Stimulated activated memory B cell treated with anti-CD40 and anti-IgM and Interleukin-4, amounts not matched to agents 10 μg/mL and 1 μg/mL and 100 μg/mL, for 72 hours (primary cell): Measurements from ENCODE around the gene LRRC73.
"Not testable (repeated sequence)": the region's sequence is repeated elsewhere in the genome, so short reads cannot be mapped to it uniquely, and the experiment has no call there.

ENCODE experiments used
- ATAC-seq: fragments of 150-1000 bp; cut with Tn5 transposase; 2 replicates; pipeline ENCODE4 v1.10.0; 2021
- H3K27ac Mint-ChIP-seq: one replicate; pipeline ENCODE4 v1.8.0; 2022; ENCODE audit warnings: mild to moderate bottlenecking, mixed read lengths
- H3K27me3 Mint-ChIP-seq: one replicate; pipeline ENCODE4 v1.8.0; 2022; ENCODE audit warnings: mixed read lengths
- H3K36me3 Mint-ChIP-seq: one replicate; pipeline ENCODE4 v1.8.0; 2022; ENCODE audit warnings: mixed read lengths
- H3K4me1 Mint-ChIP-seq: one replicate; pipeline ENCODE4 v1.8.0; 2022; ENCODE audit warnings: mixed read lengths
- H3K4me3 Mint-ChIP-seq: one replicate; pipeline ENCODE4 v1.8.0; 2022; ENCODE audit warnings: mild to moderate bottlenecking, moderate library complexity, mixed read lengths
- H3K9me3 Mint-ChIP-seq: one replicate; pipeline ENCODE4 v1.8.0; 2022; ENCODE audit warnings: mixed read lengths

The LRRC73 gene, protein sequence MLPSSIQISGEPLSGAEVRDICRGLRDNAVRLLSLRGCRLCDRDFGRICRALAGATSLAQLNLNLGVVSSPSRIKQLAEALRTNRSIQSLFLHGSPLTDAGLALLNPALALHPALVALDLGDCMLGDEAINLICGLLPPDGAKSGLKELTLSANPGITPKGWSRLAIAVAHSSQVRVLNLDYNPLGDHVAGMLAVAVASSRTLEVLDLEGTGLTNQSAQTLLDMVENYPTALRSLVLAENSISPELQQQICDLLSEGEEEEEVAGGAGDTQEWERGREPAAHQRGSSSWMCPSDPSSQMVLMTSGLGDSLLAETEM

DNA sequence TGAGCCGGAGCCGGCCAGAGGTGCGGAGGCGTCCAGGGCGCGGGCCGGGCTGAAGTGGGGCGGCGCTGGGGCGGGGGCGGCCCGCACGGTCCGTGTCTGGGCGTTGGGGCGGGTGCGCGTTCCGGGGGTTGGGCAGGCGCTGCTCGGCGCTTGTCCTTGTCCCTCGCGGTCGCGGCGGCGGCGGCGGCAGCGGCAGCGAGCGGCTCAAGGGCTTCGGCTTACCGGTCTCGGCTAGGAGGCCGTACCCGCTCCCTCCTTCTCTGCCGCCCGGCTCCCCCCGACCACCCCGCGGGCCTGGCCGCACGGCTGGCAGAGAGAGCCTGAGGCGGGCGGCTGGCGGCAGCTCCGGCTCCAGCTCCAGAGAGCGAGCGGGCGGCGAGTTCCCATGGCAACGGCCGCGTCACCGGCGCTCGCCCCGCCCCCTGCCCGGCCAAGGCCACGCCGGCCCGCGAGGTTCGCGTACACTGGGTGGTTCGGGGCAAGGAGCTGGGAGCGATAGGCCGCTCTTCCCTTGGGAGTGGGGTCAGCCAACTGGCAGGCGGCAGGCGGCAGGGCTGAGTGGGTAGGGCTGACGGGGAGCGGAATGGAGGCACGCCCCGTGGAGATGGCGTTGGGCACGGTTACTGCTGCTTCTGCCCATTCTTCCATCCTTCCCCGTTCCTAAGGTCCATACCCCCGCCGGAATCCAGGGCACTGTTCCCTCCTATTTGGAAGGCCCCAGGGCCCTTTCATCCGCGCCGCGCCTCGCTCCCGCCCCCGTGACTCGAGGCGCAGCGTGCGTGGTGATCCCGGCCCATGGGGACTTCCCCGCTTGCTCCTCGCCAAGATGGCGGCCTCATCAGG is at the start of gene LRRC73:
LRRC73 (minus strand) TSS at position 363 of the 843 bp plus-strand sequence. CDS start 561 bp downstream, outside the sequence.
- Mint-ChIP-seq H3K4me1 (peaks cover 41% of the 10 kb centered on the region), H3K9me3 (no peaks in the 10 kb centered on the region), H3K27ac (peak within 1 kb of the TSS; percentile 6), H3K4me3 (peak within 1 kb of the TSS; percentile 78), H3K36me3 (peaks cover 38% of the 10 kb centered on the region), H3K27me3 (peaks cover 24% of the 10 kb centered on the region)
- ATAC-seq, result peak; percentile 88

DNA sequence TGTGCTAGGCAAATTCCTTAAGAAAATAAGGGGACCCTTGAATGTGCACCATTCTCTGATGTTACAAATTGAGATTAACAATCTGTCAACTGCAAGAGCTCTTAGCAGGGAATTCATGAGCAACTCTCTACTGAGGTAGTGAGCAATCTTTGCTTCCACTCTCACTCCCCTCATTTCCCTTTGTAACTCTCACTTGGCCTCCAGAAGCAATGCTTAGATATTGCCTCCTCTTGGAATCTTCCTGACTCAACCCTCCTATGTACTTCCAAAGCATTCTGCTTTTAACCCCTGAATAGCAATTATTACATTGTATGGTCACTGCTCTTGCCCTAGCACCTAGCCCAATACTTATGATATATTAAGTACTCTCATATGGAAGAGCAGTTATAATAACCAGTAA is 49.2 kb upstream of the LRRC73 start:
- Mint-ChIP-seq H3K27me3 (no peaks in the 10 kb centered on the region), H3K27ac (no peak overlapping the region), H3K4me1 (no peaks in the 10 kb centered on the region), H3K9me3 (no peaks in the 10 kb centered on the region), H3K4me3 (no peak overlapping the region), H3K36me3 (peaks cover 55% of the 10 kb centered on the region)
- ATAC-seq, result no peak

DNA sequence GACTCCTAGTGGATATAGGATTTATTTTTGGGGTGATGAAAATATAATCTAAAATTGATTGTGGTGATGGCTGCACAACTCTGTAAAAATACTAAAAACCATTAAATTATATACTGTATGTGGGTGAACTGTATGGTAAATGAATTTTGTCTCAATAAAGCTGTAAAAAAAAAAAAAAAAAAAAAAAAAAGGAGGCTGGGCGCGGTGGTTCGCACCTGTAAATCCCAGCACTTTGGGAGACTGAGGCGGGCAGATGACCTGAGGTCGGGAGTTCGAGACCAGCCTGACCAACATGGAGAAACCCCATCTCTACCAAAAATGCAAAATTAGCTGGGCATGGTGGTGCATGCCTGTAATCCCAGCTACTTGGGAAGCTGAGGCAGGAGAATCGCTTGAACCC is 47.5 kb upstream of the LRRC73 start:
- H3K4me3 Mint-ChIP-seq, H3K27me3 Mint-ChIP-seq, H3K9me3 Mint-ChIP-seq, H3K4me1 Mint-ChIP-seq, H3K27ac Mint-ChIP-seq, ATAC-seq: not testable (repeated sequence)
- peaks cover 68% of the 10 kb centered on the region for H3K36me3 Mint-ChIP-seq

DNA sequence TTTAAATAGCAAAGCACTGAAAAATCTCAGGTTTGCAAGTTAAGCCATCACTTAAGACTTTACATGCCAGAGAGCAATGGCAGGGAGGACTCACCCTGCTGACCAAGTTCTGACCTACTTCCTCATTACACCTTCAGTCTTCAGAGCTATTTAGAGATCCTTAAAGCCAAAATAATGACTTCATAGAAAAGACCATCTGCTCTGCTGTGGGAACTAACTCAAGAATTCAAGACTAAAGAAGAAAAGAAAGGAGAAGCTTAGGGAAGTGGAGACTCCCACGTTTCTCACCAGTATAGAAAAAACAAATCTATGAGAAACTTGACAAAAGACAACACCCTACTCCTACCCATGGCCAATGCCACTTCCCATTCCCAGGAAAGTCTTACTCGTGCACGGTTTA is 37.1 kb upstream of the LRRC73 start:
- Mint-ChIP-seq H3K27ac (no peak overlapping the region), H3K27me3 (no peaks in the 10 kb centered on the region), H3K36me3 (peaks cover 57% of the 10 kb centered on the region), H3K4me3 (no peak overlapping the region), H3K4me1 (no peaks in the 10 kb centered on the region), H3K9me3 (no peaks in the 10 kb centered on the region)
- ATAC-seq, result no peak

DNA sequence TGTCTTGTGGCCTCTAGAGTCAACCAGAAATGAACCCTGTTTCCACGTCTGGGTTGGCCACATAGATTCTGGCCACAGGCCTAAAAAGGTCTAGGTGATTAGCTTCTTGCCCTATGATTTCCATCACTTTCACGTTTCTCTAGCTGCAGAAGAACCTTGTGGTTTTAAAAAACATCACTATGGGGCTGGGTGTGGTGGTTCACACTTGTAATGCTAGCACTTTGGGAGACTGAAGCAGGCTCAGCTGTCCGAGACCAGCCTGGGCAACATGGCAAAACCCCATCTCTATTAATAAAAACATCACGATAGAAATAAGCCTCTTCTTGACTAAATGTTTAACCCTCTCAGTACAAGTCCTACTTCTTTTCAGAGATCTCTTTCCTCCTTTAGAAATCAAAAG is 34.3 kb upstream of the LRRC73 start:
- Mint-ChIP-seq H3K36me3 (peaks cover 55% of the 10 kb centered on the region), H3K4me1 (no peaks in the 10 kb centered on the region)

DNA sequence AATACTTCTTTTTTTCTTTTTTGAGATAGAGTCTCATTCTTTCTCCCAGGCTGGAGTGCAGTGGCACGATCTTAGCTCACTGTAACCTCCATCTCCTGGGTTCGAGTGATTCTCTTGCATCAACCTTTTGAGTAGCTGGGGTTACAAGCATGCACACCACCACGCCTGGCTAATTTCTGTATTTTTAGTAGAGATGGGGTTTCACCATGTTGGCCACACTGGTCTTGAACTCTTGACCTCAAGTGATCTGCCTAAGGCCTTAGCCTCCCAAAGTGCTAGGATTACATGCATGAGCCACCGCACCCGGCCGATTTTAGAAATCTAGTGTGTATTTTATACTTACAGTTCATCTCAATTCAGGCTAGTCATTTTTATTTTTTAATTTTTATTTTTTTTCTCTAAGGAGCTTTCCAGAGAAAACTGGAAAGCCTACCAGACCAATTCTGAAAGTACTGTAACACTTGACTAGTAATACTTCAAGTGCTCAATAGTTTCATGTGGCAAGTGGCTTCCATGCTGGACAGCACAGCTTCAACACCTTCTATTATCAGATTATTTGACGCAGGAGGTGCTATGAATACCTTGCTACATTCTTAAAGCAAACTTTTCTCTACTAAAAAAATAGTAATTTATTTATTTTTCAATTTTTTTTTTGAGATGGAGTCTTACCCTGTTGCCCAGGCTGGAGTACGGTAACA is 31.8 kb upstream of the LRRC73 start:
- peak; percentile 39 for ATAC-seq
- H3K27me3 Mint-ChIP-seq, result no peaks in the 10 kb centered on the region
- H3K36me3 Mint-ChIP-seq, result peaks cover 51% of the 10 kb centered on the region
- no peaks in the 10 kb centered on the region for H3K9me3 Mint-ChIP-seq
- no peaks in the 10 kb centered on the region for H3K4me1 Mint-ChIP-seq
- H3K27ac Mint-ChIP-seq, result peak overlapping the region; percentile 51
- no peak overlapping the region for H3K4me3 Mint-ChIP-seq

More for the DNA sequence above, 34.3 kb upstream of the LRRC73 start:
- no peaks in the 10 kb centered on the region for H3K9me3 Mint-ChIP-seq
- no peaks in the 10 kb centered on the region for H3K27me3 Mint-ChIP-seq
- no peak overlapping the region for H3K27ac Mint-ChIP-seq
- no peak for ATAC-seq
- no peak overlapping the region for H3K4me3 Mint-ChIP-seq

DNA sequence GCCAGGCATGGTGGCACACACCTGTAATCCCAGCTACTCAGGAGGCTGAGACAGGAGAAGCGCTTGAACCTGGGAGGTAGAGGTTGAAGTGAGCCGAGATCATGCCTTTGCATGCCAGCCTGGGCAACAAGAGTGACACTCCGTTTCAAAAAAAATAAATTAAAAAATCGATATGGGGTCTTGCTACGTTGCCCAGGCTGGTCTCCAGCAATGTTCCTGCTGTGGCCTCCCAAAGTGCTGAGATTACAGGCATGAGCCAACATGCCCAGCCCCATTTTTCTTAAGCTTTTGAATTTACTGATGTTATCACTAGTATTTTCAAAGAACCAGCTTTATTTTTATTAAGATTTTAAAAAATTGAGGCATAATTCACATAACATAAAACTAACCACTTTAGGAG is 30.4 kb upstream of the LRRC73 start:
- Mint-ChIP-seq H3K4me3 (no peak overlapping the region), H3K36me3 (peaks cover 37% of the 10 kb centered on the region), H3K9me3 (no peaks in the 10 kb centered on the region), H3K4me1 (no peaks in the 10 kb centered on the region), H3K27me3 (no peaks in the 10 kb centered on the region), H3K27ac (no peak overlapping the region)
- no peak for ATAC-seq

DNA sequence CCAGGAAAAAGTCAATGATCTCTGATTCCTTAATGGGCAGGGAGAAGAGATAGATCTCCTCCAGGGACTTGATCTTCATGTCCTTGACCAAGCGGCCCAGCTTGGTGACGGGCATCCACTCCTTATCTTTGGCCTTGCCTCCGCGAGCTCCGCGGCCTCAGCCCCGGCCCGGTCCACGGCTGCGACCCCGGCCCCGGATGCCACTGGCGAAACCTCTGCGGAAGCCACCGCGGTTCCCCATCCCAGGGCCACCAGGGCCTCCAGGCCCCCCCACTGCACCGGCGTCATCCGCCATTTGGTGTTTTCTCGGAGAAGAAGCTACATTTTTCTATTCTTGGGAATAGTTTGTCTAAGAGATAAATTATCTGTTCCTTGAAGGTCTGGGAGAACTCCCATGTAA is 29.3 kb upstream of the LRRC73 start:
- peaks cover 34% of the 10 kb centered on the region for H3K36me3 Mint-ChIP-seq
- not testable (repeated sequence) for ATAC-seq, H3K9me3 Mint-ChIP-seq, H3K4me3 Mint-ChIP-seq, H3K27me3 Mint-ChIP-seq, H3K4me1 Mint-ChIP-seq, H3K27ac Mint-ChIP-seq

DNA sequence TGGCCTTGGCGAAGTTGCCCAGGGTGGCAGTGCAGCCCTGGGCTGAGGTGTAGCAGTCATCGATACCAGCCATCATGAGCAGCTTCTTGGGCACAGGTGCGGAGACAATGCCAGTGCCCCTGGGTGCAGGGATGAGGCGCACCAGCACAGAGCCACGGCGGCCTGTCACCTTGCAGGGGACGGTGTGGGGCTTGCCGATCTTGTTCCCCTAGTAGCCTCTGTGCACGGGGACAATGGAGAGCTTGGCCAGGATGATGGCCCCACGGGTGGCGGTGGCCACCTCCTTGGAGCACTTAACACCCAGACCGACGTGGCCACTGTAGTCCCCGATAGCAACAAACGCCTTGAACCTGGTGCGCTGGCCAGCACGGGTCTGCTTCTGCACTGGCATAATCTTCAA is 28.8 kb upstream of the LRRC73 start:
- peaks cover 34% of the 10 kb centered on the region for H3K36me3 Mint-ChIP-seq
- not testable (repeated sequence) for H3K27ac Mint-ChIP-seq, ATAC-seq, H3K27me3 Mint-ChIP-seq, H3K4me1 Mint-ChIP-seq, H3K9me3 Mint-ChIP-seq, H3K4me3 Mint-ChIP-seq

DNA sequence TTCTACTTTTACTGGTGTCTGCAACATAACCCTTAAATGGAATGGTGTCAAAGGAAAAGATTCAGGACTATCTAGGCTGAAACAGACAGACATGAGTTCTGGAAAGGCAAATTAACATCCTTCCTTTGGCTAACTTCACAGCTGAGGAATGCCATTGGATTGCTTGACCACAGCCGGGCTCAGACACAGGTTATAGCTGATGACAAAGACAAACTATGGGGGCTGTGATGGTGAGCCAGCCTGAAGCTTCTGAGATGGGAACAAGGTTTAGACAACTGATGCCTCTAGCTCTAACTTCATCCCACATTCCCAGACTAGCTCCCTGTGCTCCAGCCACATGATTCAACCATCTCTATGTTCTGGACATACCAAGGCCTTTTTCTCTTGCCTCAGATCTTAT is 22.1 kb upstream of the LRRC73 start:
- no peaks in the 10 kb centered on the region for H3K4me1 Mint-ChIP-seq
- H3K27ac Mint-ChIP-seq, result no peak overlapping the region
- ATAC-seq, result no peak
- H3K9me3 Mint-ChIP-seq, result no peaks in the 10 kb centered on the region
- H3K27me3 Mint-ChIP-seq, result no peaks in the 10 kb centered on the region
- peaks cover 45% of the 10 kb centered on the region for H3K36me3 Mint-ChIP-seq
- H3K4me3 Mint-ChIP-seq, result no peak overlapping the region

DNA sequence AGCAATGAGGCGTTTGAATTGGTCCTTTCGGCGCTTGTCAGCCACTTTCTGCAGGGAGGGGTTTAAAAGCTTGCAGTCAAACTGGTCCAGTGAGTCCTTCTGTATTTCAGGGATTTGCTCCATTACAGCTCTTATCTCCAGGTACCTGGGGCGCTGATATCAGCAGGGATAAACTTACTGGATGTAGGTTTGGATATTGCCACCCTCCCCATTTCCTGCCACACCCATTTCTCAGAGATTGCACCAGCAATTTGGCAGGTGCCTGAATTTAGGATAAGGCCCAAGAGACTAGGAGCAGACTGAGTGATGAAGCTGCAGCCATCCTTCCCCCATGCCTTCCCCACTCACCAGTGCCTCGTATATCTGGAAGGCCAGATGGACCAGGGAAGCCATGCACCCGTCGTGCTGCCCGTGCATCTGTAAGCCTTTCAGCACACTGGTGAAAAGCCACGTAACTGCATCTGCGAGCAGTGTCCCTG is 14.4 kb upstream of the LRRC73 start:
- Mint-ChIP-seq H3K9me3 (no peaks in the 10 kb centered on the region), H3K27ac (no peak overlapping the region), H3K4me3 (no peak overlapping the region), H3K4me1 (no peaks in the 10 kb centered on the region), H3K27me3 (no peaks in the 10 kb centered on the region), H3K36me3 (peaks cover 57% of the 10 kb centered on the region)
- no peak for ATAC-seq

DNA sequence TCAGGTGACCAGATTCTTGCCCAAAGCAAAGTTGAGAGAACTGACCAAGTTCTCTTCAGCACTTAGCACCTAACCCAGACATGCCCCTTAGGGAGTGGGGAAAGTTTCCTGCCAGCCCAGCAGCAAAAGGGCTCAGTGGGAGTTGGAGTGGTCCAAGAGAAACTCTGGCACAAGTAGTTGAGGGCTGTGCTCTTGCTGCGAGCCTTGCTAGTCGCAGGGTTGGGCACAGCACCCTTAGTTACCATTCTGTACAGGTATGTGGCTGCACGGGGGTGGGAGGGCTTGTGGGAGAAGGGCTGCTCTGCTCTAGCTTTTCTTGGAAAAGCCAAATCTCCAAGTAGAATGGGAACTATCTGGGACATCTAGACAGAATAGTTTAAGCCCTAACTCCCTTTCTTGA is 13.1 kb upstream of the LRRC73 start:
- H3K36me3 Mint-ChIP-seq, result peaks cover 55% of the 10 kb centered on the region
- no peak for ATAC-seq
- H3K4me1 Mint-ChIP-seq, result no peaks in the 10 kb centered on the region
- no peak overlapping the region for H3K4me3 Mint-ChIP-seq
- H3K27ac Mint-ChIP-seq, result no peak overlapping the region
- H3K27me3 Mint-ChIP-seq, result no peaks in the 10 kb centered on the region
- H3K9me3 Mint-ChIP-seq, result no peaks in the 10 kb centered on the region

DNA sequence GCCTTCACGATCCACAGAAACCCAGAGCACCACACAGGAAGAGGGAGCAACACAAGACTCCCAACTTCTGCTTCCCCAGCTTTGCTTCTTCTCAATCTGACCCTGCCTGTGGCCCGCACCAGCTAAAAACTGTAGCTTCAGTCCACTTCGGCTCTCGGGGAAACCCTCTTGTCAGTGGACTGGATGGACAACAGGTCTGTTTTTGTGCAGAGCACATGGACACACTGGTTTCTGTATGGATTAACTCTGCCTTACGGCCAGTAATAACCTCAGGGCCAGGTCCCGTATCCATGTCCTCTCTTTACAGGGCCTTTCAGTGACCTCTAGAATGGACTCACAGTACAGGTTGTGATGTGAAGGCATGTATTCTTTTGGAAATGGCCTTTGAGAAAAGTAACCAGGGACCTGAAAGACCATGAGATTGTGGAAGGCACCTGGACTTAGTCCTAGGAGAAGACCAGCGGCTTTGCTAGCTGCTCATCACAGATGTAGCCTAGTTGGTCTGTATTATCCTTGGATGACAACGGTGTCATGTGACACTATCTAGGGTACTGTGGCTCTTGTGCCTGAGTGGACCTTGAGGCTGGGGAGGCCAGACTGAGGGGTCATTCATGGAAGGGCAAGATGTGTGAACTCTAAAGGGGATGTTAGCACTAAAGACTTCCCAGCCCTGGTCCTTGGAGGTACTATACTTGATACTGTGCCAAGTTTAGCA is 12.6 kb upstream of the LRRC73 start:
- Mint-ChIP-seq H3K4me3 (no peak overlapping the region), H3K27ac (no peak overlapping the region), H3K4me1 (no peaks in the 10 kb centered on the region), H3K27me3 (no peaks in the 10 kb centered on the region), H3K36me3 (peaks cover 50% of the 10 kb centered on the region), H3K9me3 (no peaks in the 10 kb centered on the region)
- no peak for ATAC-seq

DNA sequence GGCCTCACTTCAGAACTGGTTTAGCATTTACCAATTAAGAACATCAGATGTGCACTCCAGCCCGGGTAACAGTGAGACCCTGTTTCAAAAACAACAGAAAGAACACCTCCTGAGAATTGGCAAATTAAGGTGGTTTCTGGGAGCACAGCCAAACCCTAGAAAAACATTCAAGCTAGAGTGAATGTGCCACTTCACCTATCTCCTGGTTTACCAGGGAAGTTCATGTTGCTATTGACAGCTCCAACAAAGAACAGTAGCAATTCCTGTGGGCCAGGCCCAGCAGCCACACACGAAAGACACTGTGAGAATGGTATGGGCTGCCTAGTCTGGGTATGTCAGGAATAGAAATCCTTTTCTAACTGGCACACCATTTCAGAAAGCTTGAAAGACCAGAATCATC is 11.7 kb upstream of the LRRC73 start:
- peaks cover 41% of the 10 kb centered on the region for H3K36me3 Mint-ChIP-seq

DNA sequence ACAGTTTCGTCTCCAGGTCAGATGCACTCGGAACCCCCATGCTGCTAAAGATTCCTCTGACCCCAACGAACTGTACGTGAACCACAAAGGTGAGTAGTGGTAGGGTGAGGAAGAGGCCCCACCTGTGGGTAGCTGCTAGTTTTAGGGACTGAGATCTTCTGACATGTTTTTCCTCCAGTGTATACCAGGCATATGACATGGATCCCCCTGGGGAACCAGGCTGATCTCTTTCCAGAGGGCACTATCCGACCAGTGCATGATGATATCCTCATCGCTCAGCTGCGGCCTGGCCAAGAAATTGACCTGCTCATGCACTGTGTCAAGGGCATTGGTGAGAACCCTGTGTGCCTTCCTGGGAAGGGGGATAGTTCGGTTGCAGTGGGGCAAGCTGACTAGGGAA is 10.0 kb upstream of the LRRC73 start:
- ATAC-seq, result no peak
- H3K36me3 Mint-ChIP-seq, result peaks cover 30% of the 10 kb centered on the region
- H3K27ac Mint-ChIP-seq, result no peak overlapping the region
- H3K9me3 Mint-ChIP-seq, result no peaks in the 10 kb centered on the region
- peaks cover 13% of the 10 kb centered on the region for H3K4me1 Mint-ChIP-seq
- H3K4me3 Mint-ChIP-seq, result no peak overlapping the region
- H3K27me3 Mint-ChIP-seq, result no peaks in the 10 kb centered on the region

More for the DNA sequence above, 11.7 kb upstream of the LRRC73 start:
- Mint-ChIP-seq H3K9me3 (no peaks in the 10 kb centered on the region), H3K27ac (no peak overlapping the region), H3K4me3 (no peak overlapping the region), H3K4me1 (no peaks in the 10 kb centered on the region), H3K27me3 (no peaks in the 10 kb centered on the region)
- no peak for ATAC-seq
